OCI-M1 (cell line): ENCODE data around the gene RASSF8.

ENCODE experiments used
- DNase-seq: peaks from one replicate; lab custom pipeline; 2025; lab: John Stamatoyannopoulos, UW

The RASSF8 gene, protein sequence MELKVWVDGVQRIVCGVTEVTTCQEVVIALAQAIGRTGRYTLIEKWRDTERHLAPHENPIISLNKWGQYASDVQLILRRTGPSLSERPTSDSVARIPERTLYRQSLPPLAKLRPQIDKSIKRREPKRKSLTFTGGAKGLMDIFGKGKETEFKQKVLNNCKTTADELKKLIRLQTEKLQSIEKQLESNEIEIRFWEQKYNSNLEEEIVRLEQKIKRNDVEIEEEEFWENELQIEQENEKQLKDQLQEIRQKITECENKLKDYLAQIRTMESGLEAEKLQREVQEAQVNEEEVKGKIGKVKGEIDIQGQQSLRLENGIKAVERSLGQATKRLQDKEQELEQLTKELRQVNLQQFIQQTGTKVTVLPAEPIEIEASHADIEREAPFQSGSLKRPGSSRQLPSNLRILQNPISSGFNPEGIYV

DNA sequence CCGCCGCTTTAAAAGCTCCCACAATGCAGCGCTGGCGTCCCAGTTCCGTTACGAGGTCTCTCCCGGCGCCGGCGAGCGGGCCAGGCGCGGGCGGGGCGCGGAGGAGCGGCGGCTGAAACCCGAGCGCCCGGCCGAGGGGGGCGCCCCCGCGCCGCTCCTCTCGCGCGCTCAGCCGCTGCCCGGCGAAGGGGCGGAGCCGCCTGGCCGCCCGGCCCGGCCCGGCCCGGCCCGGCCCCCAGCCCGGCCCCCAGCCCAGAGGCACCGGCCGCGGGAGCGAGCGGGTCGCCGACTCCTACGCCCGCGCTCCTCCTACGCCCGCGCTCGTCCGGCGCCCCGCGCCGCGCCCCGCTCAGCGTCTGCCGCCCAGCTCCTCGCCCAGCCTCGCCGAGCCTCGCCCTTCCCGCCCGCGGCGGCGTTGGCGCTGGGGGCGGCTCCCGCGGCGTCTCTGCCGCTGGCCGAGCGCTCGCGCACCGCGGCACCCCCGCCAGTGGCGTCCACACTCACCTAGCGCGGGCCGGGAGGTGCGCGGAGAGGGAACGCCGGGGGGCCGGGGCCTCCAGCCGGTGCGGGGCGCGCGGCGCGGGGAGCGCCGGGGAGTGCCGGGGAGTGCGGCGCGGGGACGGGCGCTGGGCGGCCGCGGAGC lies at the start of gene RASSF8:
Gene RASSF8 (plus strand): TSS at position 255 of the 643 bp plus-strand sequence. CDS start 96,662 bp downstream, outside the sequence.
- peak; percentile 41 for DNase-seq

DNA sequence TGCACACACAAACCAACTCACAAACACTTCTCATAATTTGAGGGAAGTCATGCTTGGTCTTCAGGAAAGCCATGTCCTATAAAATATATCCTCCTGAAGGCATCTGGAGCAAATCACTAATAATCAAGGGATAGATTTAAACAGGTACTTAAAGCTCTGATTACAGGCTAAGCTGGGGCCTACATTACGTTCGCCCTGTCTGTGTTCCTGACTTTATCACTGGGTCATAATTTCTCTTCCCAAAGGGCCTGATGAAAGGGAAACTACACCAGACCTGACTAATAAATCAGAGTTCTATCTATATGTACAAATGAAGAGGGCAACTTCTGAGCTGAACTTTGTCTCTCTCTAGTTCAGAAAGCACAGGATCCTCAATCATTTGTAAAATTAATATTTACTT lies 43.9 kb upstream of the RASSF8 start:
- DNase-seq, result no peak

DNA sequence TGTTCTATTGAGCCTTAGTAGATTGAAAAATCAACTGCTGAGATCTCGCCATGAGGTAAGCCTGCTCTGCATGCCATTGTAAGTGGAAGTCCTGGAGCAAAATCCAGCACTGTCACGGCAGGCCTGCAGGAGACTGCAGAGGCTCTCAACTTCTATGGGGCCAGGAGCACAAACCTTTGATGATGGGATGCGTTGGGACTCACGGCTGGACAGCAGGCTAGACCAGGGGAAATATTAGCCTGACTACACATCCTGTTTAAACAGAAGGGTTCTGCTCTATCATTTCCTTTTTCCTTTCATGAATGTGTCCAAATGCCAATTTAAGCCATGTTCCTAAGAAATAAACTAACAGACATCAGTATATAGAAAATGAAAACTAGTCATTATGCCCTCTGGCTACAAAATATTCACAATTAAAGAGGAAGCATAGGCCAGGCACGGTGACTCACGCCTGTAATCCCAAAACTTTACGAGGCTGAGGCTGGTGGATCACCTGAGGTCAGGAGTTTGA lies 33.9 kb upstream of the RASSF8 start:
- no peak for DNase-seq

DNA sequence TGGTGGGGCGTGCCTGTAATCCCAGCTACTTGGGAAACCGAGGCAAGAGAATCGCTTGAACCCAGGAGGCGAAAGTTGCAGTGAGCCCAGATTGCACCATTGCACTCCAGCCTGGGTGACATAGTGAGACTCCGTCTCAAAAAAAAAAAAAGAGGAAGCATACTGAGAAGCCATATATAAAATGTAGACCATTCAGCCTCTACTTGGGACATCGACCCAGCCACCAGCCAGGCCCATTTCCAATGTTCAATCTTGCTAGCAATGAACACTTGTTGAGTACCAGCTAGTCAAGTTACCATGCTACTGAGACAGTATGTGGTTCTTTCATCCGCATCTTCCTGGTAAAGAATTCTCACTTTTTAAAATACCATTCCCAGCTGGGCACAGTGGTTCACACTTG lies 33.4 kb upstream of the RASSF8 start:
- no peak for DNase-seq

DNA sequence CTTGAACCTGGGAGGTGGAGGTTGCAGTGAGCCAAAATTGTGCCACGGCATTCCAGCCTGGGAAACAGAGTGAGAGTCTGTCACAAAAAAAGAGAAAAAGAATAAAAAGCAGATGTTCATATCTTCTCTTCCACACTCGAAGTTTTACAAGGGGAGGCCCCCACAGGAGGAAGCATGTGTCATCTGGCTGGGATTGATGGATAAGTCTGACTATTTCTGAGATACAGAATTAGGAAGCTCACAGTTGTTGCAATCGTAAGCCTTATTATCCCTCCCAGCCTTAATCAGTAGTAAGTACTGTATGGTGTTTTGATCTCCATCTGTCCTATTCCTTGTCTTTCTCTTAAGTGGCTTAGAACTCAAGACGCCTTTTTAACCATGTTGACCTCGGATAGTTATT lies 31.9 kb upstream of the RASSF8 start:
- peak; percentile 39 for DNase-seq

DNA sequence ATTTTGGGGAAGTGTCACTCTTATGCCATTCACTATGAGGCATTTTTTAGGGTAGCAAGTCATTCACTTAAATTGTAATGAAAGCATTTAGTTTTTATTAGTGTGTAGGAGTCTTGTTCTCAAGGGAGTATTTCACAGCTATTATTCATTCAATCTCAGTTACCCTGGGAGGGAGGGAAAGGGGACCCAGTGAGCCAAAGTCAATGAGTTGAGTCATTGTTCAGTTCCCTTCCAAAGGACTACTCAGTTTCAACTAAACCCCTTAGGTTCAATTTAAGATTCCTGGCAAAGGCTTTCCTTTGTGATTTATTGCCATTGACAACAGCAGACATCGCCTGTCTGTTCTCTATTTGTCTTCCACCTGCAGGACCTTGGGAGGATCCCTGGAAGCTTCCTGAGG lies 29.3 kb upstream of the RASSF8 start:
- DNase-seq, result no peak

DNA sequence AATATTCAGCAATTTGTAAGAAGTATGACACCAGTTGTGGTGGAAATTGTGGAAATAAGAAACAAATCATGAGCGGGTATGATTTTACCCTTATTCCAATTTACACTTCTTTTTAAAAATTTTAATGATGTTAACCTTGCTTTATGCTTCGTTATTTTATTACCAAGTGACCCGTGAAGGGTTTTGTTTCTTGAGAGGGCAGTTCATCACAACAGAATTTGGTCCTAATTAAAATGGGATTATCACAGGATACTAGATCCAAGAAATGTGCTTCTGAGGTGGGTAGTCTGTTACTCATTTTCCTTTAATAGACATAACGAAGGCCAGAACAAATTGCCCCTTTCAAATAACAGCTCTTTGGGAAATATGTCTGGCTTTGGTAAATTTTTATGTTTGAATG lies 25.5 kb upstream of the RASSF8 start:
- no peak for DNase-seq

DNA sequence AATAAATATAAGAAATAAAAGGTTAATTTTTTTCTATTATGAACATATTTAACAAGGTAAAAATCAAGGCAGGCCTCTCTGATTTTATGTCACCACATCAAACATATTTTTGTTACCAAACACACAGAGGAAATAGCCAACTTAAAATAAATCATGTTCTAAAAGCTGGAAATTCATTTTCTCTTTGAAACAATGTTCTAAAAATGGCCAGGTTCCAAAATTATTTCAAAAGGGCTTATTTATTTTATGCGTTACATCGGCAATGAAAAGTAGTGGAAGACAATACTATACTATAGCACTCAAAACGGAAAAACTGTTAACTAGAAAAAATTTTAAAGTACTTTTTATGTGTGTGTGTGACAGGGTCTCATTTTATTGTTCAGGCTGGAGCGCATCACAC lies 24.0 kb upstream of the RASSF8 start:
- DNase-seq, result no peak

DNA sequence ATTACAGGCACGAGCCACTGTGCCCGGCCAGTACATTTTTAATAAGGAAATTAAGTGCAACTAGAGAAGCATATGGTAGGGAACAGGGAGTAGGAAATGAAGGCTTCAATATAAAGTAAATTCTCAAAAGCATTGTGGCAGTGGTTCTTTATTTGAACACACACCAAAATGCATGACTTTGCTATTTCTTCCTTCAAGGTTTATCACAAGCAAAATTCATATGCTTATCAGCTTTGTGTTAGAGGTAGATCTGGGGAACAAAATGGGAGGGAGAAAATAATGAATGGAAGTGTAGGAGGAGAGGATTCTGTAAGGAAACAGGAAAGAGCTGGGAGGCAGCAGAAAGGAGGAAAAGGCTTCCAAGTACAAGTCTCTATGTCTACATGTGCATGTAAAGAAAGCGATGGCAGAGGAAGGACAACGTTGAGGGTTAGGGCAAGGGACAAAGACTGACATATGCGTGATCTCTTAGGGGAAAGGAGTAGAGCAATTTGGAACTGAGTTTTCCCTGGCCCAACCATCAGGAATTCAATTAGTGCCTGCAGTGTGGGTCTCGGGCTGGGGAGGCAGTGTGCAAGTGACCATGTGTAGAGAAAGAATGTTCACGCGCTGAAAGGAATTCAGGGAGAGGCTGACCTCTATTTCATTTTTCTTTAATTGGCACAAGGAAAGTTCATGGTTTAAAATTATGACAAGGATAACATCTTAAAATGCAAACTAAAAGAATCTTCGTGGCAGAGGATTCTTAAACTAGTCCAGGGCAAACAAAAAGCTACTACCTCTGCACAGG lies 22.9 kb upstream of the RASSF8 start:
- peak; percentile 10 for DNase-seq

DNA sequence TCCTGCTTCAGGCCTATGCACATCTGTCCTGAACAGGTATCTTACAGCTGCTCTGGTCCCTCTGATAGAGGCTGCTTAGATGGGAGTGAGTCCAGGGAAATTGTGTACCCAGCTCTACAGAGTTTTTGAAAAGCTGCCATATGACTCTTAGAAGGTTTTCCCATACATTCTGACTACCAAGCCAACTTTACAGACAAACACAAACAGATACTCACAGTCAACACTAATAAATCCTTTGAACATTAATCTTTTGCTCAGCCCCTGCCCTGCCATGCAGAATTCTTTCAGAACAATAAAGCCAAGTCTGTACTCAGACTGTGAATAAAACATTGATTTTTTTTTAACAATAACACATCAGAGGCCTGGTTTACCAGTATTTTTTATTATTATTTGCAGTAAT lies 21.4 kb upstream of the RASSF8 start:
- DNase-seq, result no peak

DNA sequence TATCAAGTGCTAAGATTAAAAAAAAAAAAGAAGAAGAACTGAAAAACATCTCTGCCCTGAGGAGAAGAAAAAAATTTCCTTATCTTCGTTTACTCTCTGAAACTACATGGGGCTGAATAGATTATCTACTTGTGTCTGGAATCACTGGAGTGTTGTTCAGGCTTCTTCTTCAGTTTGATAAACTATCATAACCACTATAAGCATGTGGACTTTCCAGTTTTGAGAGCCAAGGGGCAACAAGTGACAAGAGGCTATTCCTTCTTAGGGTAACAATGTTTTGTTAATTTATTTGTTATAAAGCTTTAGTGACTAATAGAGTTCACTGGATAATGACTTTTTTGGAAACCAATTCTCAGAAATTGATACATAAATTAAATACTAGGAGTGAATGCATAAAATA lies 19.9 kb upstream of the RASSF8 start:
- peak; percentile 40 for DNase-seq

DNA sequence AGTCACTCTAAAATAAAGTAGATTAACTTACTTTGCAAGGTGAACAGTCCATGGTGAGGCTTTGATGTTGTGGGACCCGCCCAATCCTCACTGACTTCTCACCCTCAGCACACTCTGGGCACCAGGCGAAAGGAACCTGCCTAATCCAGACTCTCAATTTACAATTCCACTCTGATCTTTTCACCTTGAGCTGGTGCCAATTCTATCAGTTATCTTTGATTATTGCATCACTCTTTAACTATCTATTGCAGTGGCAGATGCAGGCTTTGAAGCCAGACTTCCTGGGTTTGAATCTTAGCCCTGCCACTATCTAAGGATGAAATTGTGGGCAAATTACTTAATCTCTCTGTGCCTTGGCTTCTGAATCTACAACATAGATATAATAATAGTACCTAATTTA lies 18.9 kb upstream of the RASSF8 start:
- DNase-seq, result no peak

DNA sequence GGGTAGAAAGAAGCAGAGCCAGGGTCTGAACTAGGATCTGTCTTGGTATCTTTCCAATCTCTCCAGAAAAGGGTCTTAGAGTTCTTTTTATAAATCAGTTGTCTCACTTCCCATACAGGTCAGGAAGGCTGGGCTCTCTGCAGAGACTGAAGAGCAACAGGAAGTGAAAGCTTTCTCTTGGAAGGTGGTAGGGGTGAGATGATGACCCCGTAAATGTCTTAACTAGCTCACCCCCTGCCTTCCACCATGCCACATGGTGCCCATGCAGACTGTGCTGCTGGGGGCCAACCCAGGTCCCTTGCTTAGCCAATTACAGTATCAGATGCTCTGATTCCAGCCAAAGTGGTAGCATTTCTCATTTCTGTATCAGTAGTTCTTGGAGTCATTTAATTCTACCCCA lies 17.6 kb upstream of the RASSF8 start:
- no peak for DNase-seq

DNA sequence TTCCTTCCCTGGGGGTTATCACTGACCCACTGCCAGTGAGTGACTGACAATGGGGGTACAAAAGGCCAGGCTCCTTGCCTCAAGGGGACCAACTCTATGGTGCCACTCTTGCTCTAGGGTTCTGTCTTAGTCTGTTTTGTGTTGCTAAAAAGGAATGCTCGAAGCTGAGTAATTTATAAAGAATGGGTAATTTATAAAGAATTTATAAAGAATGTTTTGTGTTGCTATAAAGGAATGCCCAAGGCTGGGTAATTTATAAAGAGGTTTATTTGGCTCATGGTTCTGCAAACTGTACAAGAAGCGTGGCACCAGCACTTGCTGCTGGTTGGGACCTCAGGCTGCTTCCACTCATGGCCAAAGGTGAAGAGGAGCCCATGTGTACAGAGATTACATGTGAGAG lies 15.8 kb upstream of the RASSF8 start:
- DNase-seq, result no peak

DNA sequence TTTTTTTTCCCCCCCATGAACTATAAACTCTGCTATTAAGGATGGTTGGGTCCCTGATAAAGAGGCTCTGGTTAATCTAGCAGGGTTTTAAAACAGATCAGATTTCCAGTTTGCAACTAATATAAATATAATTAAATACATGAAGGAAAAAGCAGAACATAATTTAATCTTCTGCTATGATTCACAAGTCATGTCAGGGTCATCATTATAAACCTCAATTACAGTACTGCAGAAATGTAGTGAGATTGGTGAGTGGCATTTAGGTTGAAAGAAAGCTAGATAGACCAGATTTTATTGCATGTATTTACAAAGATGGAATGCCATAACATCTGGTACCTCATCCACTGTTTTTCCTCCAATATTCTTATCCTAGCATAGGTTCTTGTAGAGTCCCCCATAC lies 14.5 kb upstream of the RASSF8 start:
- DNase-seq, result no peak

DNA sequence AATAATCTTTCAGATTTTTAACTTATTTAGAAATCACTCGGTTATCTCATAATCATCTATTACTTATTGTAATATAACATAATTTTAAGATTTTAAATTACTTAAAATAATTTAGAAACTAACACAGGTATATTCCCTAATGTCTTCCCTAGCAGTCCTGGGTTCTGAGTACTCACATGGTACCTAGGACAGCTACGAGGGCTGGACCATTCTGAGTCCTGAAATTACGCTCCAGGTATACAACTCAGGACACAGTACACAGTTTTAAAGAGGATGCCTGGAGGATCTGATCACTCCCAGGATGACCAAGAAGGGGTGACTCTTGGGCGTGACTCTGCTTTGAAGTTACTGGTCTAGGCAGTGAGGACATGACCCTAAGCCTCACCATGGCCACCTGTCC lies 9.1 kb upstream of the RASSF8 start:
- DNase-seq, result no peak

DNA sequence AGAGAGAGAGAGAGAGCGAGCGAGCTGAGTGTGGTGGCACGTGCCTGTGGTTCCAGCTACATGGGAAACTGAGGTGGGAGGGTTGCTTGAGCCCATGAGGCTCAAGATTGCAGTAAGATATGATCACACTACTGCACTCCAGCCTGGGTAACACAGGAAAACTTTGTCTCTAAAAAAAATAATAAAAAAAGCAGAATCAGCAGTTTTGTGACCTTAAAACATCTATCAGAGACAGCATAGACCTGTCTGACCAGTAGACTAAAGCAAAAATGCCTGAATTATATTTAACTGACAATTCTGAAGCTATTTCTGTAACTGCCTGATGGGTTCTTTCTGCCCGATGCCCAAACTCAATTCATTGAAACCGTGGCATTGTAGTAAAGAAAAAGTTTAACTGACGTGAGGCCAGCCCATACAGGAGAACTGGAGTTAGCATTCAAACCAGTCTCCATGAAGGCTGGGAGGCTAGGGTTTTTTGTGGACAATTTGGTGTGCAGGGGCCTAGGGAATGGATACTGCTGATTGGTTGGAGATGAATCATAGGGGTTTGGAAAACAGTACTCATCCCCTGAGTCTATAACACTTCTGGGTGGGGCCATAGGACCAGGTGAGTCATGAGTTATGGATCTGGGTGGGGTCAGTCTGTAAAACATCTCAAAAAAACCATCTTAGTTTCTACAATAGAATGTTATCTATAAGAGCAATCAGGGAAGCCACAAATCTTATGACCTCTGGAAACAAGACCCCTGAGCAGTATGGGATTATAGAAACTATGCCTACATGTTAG lies 8.0 kb upstream of the RASSF8 start:
- DNase-seq, result no peak

DNA sequence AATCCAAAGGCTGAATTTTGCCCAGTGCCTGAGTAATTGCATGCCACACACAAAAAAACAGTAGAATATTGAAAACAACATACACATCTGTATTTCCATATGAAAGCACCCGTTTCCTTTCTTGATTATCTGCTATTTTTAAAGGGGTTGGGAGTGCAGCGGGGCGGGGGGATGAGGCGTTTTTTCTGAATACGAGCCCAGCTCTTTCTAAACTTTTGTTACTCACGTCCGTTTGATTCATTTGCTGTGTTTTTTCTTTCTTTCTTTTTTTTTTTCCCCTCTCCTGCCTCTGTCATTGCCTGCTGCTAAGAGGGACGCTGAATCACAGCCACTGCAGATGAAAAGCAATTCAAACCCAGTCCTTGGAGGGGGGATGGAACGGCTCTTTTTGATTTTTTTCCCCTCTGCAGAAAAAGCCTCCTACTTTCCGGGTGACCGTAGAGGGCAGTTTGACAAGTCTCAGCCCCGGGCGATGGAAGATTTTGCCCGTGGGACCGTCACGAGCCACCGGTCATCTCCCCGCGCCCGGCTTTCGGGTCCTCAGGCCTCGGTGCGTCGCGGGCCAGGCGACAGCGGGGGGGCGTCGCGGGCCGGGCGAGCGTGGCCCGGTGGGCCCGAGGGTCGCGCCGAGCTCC lies 572 bp upstream of the RASSF8 start:
- DNase-seq, result peak; percentile 19

DNA sequence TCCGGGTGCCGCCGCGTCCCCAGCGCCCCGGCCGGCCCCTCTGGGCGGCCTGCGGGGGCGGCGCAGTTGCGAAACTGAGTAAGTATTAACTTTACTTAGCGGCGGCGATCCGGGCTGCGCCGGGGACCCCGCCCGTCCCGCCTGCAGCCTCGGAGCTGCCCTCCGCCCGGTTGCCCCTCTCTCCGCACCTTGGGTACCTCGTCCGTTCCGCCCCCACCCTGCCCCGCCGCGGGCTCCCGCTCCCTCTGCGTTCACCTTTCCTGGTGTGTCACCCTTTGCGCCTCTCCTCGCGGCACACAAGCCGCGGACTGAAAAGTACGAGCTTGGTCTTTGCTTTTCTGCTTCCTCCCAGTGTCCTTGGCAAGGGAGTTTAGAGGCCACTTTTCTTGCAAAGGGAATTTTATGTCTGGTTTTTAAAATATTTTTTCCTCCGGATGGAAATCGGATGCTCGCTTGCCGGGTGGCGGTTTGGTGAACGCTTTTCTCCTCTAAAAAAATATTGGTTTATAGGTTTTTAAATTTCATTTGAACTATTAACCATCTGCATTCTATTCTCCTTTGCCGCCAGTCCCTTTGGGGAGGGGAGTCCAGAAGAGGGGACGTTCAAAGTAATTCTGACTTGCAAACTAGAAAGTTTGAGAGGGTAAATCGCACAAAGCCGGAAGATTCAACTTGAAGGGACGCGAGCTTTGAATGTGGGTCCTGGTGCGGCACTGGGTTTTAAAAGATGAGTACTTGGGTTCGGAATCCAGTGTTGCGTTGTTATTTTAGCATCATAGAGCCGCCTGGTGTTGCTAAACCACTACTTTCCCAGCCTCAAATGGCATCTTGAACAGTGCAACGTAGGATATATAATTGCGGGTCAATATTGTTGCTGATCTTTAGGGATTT lies 834 bp downstream of the RASSF8 start:
- DNase-seq, result no peak

DNA sequence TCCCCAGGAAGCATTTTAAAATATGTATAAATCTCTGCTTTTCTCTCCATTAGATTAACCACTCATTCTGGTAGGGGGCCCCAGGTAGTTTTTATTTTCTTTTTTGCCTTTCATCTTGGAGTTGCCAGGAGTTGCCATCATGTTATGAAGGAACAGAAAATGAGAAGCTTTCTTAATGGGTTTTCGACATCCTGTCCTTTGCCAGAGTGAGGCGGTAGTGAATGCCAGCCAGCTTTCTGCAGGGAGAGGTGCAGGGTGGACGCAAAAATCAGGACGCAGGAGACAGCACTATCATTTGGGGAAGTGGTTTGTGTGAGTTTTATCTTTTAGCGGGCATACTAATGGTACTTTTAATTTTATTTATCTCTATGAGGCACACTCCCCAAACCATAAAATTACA lies 1.7 kb downstream of the RASSF8 start:
- DNase-seq, result peak; percentile 84
